ENCODE measurements around the gene DNAJC18.
"Not testable (repeated sequence)": the region's sequence is repeated elsewhere in the genome, so short reads cannot be mapped to it uniquely, and the experiment has no call there.

DNAJC18 gene

DNA sequence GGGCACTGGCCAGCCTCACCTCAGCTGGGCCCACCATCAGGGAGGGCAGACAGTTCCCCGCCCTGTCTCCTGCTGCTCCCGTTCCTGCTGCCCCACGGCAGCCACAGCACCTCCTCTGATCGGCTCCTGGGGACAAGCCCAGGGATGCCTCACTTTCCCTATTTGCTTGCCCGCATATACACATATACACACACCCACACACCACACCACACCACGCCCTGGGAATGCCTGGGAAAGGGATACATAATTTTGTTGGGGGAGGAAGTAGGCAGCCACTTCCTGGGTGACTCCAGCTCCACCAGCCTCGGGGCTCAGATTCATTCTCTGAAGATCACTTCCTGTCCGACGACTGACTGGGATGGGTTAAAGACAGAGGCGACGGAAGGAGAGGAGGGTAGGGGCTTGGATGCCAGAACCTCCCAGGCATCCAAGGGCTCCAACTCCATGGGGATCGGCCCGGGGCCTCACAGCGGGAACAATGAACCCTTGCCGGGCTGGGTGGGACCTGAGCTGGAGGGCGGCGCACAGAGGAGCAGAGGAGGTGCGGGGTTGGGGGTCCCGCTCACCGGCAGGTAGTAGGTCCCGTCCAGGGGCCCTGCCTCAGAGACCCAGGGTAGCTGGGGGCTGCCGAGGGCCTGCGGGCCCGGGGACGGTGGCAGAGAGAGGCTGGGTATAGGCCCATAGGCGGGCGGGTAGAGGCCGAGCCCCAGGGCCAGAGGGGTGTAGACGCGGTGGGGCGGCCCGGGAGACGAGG is 47.6 kb downstream of the DNAJC18 start:
- no peak for DNase-seq (ENCODE audit: extremely low read depth, low read depth)
- TF ChIP-seq, protein P1, sequence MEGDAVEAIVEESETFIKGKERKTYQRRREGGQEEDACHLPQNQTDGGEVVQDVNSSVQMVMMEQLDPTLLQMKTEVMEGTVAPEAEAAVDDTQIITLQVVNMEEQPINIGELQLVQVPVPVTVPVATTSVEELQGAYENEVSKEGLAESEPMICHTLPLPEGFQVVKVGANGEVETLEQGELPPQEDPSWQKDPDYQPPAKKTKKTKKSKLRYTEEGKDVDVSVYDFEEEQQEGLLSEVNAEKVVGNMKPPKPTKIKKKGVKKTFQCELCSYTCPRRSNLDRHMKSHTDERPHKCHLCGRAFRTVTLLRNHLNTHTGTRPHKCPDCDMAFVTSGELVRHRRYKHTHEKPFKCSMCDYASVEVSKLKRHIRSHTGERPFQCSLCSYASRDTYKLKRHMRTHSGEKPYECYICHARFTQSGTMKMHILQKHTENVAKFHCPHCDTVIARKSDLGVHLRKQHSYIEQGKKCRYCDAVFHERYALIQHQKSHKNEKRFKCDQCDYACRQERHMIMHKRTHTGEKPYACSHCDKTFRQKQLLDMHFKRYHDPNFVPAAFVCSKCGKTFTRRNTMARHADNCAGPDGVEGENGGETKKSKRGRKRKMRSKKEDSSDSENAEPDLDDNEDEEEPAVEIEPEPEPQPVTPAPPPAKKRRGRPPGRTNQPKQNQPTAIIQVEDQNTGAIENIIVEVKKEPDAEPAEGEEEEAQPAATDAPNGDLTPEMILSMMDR (IDR thresholded peaks at IDR 0.05; ENCODE audit: low read depth, low read length), result no peak

DNA sequence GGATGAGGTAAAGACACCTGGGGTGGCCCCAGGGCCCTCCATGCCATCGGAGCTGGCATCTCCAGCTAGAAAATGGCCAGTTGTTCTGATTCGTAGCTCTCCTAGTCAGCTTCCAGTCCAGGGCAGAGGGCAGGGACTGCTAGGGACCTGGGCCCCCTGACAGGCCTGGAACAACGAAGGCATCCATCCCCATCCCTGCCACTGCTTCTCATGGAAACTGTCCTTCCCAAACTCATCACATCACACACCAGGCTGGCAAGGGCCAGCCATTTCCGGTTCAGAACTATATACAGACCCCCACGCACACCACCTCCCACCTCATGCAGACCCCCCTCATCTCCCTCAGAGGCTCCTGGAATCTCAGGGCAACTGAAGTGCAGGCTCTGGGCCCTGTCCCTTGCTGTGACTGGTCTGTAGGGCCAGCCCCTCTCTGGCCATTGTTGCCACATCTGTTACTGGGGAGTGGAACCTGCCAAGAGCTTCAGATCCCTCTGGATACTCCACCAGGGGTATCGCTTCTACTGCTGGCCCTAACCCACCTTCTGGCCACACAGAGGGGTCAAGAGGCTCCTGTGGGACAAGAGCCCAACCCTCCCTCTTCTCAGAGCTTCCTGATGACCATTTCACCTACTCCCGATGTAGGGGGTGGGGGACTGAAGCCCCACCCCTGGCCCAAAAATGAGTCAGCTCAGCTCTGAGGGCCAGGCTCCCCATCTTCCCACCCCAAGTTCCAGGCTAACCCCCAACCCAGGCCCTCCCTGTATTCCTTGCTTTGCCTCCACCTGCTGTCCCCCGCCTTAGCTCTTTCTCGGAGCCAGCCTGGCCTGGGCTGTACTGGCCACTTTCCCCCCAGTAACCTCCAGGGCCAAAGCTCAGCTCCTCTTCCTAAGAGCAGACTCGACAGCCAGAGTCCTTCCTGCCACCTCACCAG is 48.4 kb downstream of the DNAJC18 start:
- TF ChIP-seq, protein P1 (IDR thresholded peaks at IDR 0.05; ENCODE audit: low read depth, low read length), result no peak
- DNase-seq (ENCODE audit: extremely low read depth, low read depth), result no peak

DNA sequence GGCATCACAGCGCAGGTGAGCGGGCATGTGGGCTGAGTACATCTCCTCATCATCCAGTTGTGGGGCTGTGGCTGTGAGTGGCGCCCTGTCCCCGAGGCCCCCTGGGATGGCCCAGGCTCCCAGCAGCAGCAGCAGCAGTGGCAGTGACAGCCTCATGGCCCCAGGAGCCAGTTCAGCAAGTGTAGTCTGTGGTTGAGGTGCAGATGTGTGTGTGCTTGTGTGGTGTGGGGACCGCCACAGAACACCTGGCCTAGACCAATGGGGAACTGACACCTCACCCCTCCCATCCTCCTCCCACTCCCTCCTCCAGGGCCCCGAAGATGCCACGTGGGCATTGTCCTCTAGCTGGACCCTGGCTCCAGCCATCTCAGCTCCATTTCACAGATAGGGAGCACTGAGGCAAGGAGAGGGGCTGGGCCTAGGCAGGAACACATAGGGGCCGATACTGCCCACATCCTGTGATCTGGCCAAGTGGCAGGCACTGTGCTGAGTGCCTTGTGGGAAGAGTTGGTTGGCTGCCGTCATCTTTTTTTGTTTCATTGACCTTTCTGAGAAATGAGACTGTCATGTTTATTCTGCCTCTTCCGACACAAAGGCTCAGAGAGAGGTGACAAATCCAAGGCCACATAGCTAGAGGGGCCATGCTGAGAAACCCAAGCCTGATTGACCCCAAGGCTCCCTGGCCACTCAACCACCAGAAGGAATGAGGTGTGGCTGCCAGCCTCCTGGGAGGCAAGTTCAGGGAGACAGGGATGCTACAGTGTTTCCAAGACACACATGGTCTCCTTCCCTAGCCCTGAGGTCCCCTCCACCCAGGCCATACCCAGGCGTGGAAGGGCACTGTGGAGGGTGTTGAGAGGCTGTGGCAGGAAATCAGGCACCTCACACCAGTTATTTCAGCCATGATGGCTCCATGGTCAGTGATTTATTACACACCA is 49.4 kb downstream of the DNAJC18 start, which contains the start of gene MZB1:
Gene MZB1, minus strand, starts transcription at position 213 of the 938 bp plus-strand sequence. Its CDS starts 57 bp downstream, at position 156.
- DNase-seq (ENCODE audit: extremely low read depth, low read depth), result no peak
- TF ChIP-seq, protein P1 (IDR thresholded peaks at IDR 0.05; ENCODE audit: low read depth, low read length), result no peak

DNA sequence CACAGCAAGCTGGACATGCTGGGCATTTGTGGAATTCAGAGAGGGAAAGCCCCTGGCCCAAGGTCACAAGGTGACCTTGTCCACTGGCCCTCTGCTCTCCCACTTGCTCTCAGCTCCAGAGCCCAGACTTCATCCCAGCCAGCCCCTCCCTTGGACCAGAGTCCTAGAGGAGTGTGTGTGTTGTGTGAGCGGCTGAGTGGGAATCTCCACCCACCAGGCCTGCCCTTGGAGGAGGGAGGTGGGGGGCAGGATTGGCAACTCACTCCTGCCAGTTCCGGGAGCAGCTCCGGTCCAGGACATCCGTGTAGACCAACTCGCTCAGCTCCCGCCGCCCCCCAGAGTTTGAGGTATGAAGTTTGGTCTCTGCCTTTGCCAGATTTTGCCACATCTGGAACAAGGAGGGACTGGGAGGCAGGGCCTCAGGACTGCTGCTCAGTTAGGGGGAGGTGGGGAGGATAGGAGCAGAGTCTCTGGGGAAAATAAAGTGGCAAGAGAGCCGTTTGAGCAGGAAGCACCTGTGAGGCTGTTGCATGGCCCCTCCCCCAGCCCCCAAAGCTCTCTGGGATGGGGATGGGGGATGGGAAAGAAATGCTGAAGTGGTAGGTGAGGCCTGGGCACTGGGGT is 51.0 kb downstream of the DNAJC18 start:
- no peak for DNase-seq (ENCODE audit: extremely low read depth, low read depth)
- TF ChIP-seq, protein P1 (IDR thresholded peaks at IDR 0.05; ENCODE audit: low read depth, low read length), result no peak

DNA sequence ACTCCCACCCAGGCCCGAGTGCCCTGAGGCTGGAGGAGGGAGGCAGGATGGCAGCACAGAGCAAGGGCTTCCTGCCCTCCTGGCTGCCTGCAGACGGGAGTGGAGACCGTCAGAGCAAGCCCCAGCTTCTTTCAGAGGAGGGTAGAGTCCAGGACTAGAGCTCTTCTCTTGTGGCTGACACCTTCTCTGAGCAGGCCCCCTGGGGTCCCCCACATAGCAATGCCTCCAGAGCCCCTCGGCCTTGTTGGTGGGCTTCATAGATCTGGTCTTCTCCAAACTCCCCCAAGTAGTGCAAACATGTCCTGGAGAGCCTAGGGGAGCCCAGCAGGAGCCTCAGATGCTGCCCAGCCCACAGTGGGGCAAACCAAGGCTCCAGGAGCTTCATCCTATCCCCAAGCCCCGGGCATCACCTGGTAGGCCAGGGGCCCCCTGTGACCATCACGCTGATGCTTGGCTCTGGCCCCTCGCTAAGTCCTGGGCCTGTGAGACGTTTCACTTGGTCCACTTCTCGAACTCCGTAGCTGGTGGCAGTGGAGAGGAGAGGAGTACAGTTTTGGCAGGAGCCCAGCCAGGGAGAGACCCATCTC is 51.6 kb downstream of the DNAJC18 start:
- TF ChIP-seq, protein P1 (IDR thresholded peaks at IDR 0.05; ENCODE audit: low read depth, low read length), result no peak
- no peak for DNase-seq (ENCODE audit: extremely low read depth, low read depth)

DNA sequence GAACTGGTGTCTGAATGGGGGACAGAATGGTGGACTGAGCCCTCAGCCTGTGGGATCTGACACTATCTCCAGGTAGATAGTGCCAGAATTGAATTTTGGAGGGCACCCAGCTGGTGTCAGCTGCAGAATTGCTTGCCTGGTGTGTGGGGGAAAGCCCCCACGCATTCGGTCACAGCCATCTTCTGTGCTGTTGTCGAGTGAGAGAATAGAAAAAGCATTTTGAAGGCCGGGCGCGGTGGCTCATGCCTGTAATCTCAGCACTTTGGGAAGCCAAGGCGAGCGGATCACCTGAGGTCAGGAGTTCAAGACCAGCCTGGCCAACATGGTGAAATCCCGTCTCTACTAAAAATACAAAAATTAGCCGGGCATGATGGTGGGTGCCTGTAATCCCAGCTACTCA is 52.4 kb downstream of the DNAJC18 start:
- not testable (repeated sequence) for DNase-seq (ENCODE audit: extremely low read depth, low read depth)
